Activated CD4-positive, CD25-positive, alpha-beta regulatory T cell treated with anti-CD3 and anti-CD28 coated beads, Interleukin-2, amount 50 U/mL, for 16 hours (primary cell): ENCODE results near the gene OLFM4.

Experiments
- DNase-seq: peaks from one replicate; pipeline ENCODE4 v3.0.0-alpha.2; 2020; ENCODE audit warnings: low read depth, low spot score

The OLFM4 gene

DNA sequence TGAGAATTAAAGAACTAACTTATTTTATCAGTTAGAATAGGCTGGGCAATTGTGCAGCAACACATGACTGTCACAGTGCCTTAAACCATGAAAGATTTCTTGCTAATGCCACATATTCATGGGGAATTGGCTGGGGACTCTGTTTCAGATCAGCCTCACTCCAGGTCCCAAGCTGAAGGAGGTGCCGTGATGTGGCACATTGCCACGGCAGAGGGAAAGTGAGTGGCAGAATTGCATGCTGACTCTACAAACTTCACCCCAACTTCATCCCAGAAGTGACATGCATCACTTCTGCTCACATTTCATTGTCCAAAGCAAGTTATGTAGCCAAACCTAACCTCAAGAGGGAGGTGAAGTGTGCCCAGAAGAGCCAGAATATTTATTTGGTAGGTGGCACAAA is 37.8 kb downstream of the OLFM4 start:
- DNase-seq, result no peak

DNA sequence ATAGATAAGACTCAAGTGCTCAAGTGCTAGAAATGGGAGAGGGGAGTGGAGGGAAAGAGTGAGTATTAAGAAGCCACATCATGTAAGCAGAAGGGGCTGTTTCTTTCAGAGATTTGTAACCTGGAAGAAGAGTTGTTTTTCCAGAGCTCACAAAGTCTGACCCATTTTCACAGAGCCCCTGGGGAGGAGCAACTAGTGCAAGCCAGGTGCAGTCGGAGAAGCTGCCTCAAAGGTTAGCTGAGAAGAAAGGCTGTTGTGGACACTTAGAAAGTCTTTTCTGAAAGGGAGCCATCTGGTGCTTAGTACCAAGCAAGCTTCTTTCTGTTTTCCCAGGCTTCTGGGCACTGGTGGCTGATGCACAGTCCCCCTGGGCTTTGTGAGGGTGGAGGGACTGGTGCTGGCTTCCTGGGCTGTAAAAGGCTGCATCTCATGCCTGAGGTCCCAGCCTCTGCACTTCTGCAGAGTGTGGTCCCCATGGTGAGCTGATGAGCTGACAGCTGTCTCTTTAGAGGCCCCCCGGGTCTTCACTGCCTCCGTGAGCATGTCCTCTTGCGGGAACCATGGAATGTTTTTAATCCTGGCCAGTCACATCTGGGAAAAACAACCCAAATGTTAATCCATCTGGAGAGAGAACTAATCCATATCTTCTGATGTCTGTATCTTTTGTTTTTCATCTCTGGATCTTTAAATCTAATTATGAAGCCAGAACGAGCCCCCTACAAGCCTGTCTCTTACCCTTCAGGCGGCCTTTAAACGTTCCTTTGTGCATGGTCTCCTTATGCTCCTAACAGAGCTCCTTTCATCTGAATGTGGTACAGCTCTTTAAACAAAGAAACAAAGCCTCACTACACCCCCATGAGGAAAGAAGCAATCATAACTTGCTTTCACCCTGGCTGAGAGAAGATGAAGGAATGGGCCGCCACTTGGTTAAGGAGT is 40.2 kb downstream of the OLFM4 start:
- DNase-seq, result no peak

DNA sequence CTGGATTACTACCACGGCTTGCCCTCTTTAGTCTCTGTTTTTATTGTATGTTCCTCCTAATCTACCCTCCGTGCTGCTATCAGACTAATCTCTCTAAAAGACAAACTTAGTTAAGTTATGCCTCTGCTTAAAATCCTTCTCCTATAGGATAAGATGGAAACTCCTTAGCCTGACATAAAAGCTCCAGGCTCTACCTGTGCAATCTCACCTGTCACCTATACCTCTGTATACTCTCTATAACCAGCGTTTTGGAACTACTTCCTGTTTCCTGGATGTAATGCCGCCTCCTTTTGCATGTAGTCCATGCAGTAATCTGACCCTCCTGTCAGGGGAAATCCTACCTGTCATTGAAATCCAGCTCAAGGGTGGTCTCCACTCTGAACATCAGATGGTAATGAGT is 41.2 kb downstream of the OLFM4 start:
- DNase-seq, result no peak

DNA sequence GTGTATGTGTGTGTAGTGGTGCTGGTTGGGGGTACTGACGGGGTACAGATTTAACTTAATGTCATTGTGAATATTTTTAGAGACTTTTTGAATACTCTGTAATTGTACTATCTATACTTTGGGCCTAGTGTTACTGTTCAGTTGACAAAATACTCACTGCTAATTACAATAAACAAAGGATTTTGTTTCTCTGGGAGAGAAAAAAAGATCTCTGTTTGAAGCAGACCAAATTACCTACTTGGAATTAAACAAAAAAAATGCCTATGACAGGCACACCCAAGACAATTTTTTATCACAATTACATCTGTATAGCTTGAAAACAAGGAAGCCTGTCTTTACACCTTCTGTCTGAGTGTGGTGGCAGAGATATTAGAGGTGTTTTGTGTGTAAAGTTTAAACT is 45.1 kb downstream of the OLFM4 start:
- DNase-seq, result no peak

DNA sequence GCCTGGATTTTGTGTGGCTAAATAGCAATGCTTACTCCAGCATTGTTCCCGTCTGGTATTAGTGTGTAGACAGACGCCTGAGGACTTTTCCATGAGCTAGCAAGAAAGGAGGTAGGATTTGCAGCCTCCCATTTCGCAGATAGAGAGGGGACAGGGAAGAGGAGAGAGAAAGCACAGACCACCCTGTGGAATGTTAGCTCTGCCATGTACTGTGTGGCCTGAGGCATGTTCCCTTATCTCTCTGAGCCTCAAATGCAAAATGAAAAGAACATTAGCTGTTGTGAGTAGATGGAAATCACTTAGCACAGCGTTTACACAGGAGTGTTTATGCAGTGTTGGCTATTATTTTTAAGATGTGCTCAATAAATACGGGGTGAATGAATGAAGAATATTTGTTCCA is 45.5 kb downstream of the OLFM4 start:
- DNase-seq, result no peak

DNA sequence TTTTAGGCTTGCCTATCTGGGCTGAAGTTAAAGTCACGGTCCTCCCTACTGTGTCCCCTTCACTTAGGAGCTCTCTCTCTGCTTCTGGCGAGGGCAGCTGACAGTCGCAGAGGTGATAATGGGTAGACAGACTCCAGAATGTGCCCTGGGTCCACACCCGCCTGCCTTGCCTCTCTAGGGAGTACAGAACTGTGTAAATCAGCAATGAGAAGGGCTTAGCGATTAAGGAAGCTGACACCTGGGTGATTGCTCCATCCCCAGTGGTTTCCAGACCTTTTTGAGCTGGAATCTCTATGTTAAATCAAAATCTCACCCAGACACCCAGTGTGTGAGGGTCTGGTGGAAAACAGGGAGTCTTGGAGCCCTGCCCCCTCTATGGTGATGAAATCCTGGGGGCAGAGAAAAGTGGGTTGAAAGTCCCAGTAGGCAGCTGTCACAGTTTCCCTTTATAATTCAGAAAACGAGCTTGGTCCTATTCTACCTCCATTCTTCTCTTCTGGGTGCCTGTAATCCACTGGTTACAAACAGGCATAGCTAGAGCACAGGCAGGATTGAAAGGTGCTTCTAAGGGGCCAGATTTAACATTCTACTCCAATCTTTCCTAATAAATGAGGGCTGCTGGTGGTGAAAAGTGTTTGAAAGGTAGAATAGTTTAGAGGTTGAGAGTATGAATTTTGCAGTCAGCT is 46.9 kb downstream of the OLFM4 start:
- no peak for DNase-seq

DNA sequence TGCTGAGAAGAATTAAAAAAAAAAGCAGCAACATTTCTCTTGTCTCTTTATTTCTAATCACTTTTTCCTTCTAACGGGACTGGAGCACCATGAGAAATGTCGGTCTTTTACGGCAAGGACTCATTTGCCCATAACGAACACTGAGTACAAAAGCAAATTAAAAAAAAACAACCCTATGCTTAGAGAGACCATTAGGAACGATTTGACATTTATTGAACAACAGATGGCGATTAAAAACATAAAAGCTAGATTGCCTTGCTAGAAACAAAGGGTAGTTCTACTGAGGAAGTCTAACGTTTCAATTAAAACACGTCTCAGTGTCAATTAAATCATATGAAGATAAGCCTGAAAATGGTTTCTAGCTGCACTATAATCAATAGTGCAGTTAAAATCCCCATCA is 51.1 kb downstream of the OLFM4 start:
- no peak for DNase-seq

DNA sequence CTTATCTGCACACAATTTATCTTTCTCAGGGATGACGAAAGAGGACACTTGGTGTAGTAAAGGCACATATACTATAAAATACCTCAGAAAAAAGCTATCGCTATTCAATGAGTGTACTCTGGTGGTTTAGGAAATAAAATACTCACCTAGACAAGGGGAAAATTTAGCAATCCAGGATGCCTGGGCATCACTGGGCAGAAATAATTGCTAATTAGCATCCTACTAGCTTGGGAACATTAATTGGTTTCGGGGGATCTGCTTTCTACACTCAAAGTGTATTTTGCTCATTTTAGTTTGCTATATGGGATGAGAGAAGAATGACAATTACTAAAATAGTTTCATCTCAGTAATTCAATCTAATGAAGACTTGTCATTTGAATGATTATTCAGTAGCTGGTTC is 60.3 kb downstream of the OLFM4 start:
- DNase-seq, result no peak

DNA sequence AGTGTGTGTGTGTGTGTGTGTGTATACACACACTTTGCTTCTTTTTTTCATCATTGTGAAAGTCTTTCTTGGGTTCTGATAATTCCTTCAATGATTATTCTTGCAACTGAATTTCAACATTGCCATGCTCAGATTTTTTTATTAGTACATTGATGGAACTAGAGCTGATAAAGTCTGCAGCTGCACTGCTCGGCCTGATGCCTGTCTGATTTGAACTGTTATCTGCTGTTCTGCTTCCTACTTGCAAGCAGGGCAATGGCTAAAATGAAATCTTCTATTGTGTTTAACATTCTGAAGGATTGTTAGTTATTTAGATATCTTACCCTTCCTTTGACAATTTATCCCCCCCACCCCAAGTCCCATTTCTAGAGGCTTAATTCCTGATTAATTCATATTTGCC is 61.3 kb downstream of the OLFM4 start:
- no peak for DNase-seq

DNA sequence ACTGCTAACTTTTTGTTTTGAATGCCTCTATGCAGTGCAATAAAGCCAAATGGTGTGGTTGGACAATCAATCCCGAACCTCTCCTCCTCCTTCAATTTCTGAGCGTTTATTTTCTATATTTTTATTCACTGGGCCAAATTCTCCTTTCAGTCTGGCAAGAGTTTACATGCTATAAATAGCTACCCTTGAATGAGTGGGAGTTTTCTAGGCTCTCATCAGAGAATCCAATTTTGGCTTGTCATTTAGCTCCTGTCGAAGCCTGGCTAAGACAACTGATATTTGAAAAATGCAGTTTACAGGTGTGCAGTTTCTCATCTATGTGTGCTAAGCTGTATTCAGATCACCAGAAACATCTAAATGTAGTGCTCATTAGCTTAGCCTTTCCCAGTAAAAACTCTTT is 61.8 kb downstream of the OLFM4 start:
- no peak for DNase-seq

DNA sequence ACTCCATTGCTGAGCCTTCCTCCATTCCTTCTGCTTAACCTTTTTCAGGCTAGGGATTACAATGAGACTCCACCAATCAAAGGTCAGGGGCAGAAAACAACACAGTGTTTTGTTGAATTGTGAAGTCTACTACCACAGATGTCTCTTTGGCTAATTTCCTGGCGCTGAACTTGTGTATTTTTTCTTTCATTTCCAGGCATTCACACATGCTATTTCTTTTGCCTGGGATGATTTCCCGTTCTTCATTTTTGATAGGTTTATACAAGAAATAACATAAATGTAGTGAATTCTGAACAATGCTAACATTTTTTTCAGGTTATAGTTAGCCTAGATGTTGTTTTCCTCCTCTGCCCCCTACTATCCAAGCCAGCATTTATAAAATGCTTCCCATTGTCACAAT is 64.3 kb downstream of the OLFM4 start:
- no peak for DNase-seq

DNA sequence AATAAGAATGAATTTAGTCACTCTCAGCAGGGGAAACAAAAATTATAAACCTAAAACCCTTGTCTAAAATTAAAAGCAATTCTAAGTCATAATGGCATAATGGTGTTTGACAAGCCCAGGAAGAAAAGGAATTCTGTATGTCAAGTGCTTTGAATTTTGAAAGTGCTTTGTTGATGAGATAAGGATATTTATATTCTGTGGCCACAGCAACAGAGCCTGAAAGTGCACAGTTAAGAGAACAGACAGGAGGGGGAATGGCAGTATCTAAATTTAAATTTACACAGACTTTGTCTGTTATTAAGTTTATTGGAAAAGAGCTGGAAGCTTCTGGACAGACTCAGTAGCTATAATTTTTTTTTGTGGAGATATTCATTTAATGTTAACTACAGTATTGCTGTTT is 69.8 kb downstream of the OLFM4 start:
- DNase-seq, result no peak

DNA sequence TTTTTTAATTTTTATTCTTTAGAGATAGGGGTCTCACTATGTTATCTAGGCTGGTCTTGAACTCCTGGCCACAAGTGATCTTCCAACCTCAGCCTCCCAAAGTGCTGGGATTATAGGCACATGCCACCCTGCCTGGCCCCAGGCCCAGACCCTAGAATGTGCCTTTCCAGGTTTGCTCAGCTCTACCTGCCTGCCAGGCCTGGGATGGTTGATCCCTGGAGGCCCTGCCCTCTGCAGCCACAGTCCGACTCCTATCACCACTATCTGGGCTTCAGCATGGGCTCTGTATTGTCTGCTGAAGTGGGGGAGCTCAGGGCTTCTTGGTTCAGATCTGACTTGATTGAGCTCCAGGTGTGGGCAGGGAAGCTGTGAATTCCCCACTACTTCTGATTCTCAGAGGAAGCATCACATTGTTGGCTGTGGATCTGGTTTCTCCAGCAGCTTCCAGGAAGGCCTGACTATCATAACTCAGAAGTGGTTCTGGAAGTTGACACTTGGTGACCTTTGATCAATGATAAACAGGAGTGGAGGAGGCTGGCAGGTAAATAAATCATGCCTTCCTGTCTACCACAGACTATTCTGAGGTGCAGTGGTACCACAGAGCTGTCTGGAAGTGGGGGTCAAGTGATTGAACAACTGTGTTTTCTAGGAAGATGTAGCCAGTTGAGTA is 71.9 kb downstream of the OLFM4 start:
- DNase-seq, result no peak
